DMS79 treated with DMSO at 0.1 percent for 48 hours (cell line): Measurements from ENCODE around the gene SLC5A5.

Source experiments
- DNase-seq: peaks from one replicate; lab custom pipeline; 2025; lab: John Stamatoyannopoulos, UW

The SLC5A5 gene

DNA sequence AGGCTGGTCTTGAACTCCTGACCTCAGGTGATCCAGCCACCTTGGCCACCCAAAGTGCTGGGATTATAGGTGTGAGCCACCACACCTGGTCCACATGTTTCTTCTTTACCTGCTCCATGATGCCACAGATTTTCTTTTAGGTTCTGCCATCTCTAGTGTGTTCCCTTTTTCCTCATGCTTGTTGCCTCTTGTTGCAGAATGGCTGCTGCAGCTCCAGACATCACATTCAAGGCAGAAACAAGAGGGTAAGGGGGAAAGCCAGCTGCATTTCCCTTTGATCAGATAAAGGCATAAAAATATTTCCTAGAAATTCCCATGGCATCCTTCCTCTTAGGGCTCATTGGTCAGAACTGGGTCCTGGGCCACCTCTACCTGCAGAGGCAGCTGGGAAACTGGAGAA, 48.8 kb downstream of the SLC5A5 start:
- DNase-seq, result no peak

- DNase-seq, result no peak
These were observed 50.4 kb downstream of the SLC5A5 start for GRCh38 chr19:17922138-17922537.

- DNase-seq, result no peak
These were observed 54.3 kb downstream of the SLC5A5 start for GRCh38 chr19:17926044-17926443.

DNA sequence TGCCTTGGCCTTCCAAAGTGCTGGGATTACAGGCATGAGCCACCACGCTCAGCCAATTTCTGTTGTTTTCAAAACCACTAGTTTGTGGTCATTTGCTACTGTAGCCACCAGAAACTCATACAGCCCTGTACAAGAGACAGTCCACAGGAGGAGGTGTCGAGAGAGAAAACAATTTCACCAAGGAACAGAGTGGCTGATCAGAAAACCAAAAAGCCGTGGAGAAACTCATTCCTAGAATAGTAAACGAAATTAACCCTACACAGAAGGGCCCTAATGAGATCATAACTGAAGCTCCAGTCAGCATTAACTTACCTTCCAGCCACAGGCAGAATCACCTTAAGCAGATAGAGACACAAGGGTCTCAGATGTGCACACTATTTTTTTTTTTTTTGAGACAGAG, 57.3 kb downstream of the SLC5A5 start:
- DNase-seq, result no peak

GRCh38 chr19:17931532-17932191, 59.9 kb downstream of the SLC5A5 start:
- peak; percentile 54 for DNase-seq

DNA sequence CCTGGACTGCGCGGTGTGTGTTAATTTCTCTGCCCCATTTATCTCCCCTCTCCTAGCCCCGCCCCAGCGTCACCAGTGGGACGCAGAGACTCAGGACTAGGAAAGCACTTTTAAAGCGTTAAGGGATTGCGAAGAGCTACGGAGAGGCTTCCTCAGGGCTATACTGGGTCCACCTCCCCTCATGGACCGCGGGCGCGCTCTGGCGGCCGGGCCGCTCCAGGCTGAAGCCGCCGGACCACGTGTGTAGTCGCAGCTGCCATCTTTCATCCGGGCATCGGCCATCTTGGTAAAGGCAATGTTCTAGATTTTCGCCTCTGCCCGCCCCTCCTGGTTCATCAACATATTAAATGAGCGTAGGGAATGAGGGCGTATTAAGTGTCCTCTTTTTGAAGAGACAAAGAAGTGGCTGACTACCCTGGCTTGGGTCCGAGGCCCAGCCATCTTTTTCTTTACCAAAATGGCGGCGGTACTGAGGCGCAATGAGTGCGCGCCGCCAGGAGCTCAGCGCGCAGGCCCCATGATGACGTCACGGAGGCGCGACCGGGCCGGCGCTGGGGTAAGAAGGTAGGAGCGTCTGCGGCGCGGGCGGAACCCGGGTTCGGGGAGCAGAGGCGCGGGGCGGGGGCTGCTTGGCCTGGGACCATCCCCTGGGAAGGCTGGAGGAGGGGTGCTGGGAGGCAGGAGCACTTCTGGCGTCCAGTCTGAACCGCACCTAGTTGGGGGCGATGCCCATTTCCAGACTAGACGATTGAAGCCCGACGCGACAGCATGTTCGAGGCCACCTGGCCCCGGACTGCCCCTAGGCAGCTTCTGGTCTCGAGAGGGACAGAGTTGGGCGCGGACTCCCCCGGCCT, 61.0 kb downstream of the SLC5A5 start, which contains the start of gene CCDC124:
Gene CCDC124, plus strand, starts transcription at position 531 of the 854 bp plus-strand sequence. CDS start 3,406 bp downstream, outside the sequence.
- DNase-seq, result peak; percentile 94

GRCh38 chr19:17933414-17934129, 61.8 kb downstream of the SLC5A5 start:
- no peak for DNase-seq

- no peak for DNase-seq
These were observed 64.6 kb downstream of the SLC5A5 start for GRCh38 chr19:17936379-17936778.

- DNase-seq, result no peak
These were observed 65.7 kb downstream of the SLC5A5 start for GRCh38 chr19:17937371-17937900.

DNA sequence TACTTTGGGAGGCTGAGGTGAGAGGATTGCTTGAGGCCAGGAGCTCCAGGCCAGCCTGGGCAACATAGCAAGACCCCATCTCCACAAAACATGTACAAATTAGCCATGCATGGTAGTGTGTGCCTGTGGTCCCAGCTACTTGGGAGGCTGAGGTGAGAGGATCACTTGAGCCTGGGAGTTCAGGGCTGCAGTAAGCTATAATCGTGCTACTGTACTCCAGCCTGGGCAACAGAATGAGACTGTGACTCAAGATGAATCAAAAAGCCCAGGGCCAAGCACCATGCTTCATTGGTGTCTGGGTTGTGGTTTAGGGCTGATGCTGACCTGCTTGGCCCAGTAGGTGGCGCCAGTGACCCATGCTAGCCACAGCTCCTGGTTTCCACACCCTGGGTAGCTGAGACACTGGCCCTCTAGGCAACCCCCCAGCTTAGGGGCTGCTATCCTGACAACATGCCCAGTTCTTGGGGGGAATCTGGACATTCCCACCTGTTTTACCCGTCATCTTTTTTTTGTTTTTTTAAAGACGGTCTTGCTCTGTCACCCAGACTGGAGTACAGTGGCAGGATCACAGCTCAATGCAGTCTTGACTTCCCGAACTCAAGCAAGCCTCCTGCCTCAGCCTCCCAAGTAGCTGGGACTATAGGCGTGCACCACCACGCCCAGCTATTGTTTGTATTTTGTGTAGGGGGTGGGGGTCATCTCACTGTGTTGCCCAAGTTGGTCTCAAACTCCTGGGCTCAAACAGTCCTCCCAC, 66.5 kb downstream of the SLC5A5 start:
- DNase-seq, result peak; percentile 53

DNA sequence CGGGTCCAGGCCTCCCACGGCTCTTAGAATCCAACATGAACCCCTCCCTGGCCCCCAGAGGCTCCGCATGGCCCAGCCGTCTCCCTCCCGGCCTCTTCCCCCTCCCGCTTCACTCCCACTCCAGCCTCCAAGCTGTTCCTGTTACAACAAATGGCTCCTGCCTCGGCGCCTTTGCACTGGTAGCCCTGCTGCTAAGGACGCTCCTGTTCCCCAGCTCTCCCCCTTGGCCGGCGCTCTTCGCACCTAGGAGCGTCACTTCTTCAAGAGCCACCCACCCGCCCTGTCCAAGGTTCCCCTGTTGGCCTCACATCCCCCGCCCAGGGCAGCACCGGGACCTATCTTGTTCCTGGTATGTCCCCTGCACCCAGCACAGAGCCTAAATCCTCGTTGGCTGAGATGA, 70.4 kb downstream of the SLC5A5 start:
- no peak for DNase-seq

DNA sequence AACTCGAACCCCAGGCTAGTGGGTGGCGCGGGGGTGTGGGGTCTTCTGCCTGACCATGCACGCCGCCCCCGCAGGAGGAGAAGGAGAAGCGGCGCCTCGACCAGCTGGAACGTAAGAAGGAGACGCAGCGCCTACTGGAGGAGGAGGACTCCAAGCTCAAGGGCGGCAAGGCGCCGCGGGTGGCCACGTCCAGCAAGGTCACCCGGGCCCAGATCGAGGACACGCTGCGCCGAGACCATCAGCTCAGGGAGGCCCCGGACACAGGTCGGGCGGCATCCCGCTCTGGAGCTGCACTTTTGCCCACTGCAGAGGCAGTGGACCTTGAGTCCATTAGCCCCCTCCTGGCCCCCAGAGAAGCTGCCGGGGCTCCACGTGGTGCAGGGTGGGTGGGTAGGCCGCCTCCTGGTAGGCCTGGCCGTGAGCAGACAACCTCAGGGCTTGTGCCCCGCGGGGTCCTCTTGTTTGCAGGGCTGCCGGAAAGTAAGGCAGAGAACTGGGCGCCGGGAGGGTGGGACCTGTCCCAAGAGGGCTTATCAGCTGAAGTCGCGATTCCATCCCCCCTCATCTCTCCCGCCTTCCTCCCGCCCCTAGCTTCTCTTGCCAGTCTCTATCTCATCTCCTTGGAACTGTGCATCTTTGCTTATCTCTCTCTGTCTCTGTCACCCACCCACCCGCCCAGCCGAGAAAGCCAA, 71.0 kb downstream of the SLC5A5 start:
- DNase-seq, result no peak

DNA sequence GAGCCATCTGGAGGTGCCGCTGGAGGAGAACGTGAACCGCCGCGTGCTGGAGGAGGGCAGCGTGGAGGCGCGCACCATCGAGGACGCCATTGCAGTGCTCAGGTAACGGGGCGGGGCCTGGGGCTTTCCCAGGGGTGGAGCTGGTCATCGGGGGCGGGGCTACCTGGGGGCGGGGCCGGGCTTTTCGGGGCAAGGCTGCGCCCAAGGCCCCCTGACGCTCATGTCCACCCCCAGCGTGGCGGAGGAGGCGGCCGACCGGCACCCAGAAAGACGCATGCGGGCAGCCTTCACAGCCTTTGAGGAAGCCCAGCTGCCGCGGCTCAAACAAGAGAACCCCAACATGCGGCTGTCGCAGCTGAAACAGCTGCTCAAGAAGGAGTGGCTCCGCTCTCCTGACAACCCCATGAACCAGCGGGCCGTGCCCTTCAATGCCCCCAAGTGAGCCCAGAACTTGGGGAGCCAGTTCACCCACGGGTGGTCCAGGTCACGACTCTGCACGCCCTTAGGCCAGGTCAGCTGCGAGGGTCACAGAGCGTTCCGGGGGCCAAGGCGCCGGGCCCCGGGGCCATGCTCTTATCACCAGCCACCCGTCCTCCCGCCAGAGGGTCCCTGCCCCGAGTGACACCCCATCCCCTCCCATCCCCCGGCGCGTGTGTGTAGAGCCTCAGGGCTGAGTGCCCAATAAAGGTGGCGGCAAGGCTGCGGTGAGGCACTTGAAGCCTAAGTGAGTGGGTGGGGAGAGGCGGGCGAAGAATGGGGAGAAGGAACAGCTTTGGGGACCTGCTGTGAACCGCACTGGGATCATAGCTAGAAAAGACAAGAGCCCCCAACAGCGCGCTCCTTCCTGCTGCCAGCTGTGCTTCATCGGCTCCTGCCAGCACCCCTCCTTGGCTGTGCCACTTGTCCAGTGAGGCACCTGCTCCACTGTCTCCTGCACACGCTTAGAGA, 71.8 kb downstream of the SLC5A5 start:
- peak; percentile 34 for DNase-seq

DNA sequence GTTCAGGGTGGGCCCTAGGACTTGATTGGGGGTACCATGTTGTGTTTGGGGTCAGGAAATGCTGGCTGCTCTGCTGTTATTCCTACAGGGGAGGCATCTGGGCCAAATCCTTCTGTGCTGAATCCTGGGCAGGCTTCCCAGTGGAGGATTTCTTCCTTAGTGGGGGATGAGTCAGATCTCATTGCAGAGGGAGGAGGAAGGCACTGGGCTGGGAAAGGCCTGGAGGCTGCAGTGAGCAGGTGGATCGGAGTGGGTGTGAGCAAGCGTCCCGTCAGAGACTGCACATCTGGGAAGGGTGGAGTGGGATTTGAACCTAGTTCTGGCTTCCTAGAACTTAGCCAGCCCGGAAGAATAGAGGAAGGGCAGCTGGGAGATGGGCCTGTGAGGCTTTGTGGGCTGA, 72.6 kb downstream of the SLC5A5 start:
- DNase-seq, result peak; percentile 34
